GM12878 (cell line): Measurements from ENCODE around the gene SPTAN1. TPM values are rescaled to one million over a fixed set of nuclear protein-coding genes. Genes with fewer than 3 reads are reported as not detected.

Experiments
- ATAC-seq: fragments of 200-7000 bp; cut with Tn5 transposase; 3 replicates; pipeline ENCODE4 v1.9.1; 2020; ENCODE audit warnings: mild to moderate bottlenecking, moderate library complexity
- BruUV-seq: library from RNA; stranded (reverse); fragments of 400-500 nt; replicated peaks from 2 replicates; lab custom pipeline; 2021; lab: Mats Ljungman, UMichigan
- CTCF ChIA-PET: fragments of 300-600 bp; sonication (Branson Sonifier 250); formaldehyde crosslinking; extraction: SDS; loops from one replicate; lab custom pipeline; 2021; ENCODE audit warnings: inconsistent platforms; lab: Yijun Ruan, JAX
- POLR2A ChIA-PET: fragments of 350-600 bp; formaldehyde crosslinking; extraction: SDS; loops from one replicate; lab custom pipeline; 2021; ENCODE audit warnings: inconsistent platforms; lab: Charles Lee
- RAD21 ChIA-PET: fragments of 300-600 bp; sonication (Branson Sonifier 250); formaldehyde crosslinking; loops from one replicate; lab custom pipeline; 2023; ENCODE audit warnings: antibody characterized with exemption; ENCODE audit not compliant: unreplicated experiment; lab: Charles Lee
- SMC1A ChIA-PET: fragments of 300-600 bp; sonication (Branson Sonifier 250); formaldehyde crosslinking; loops from one replicate; lab custom pipeline; 2023; ENCODE audit not compliant: unreplicated experiment, uncharacterized antibody; lab: Charles Lee
- DNase-seq: peaks from one replicate; pipeline ENCODE4 v3.0.0-alpha.2; 2011; ENCODE audit warnings: low read depth, low spot score
- FAIRE-seq: peaks from 3 replicates; lab custom pipeline; 2011; peaks lifted over from hg19 to GRCh38; lab: Jason Lieb, UNC
- H2AFZ ChIP-seq: 2 replicates; pipeline ENCODE4 v1.6.0; 2011; ENCODE audit warnings: low read depth, low read length, control low read depth; ENCODE audit not compliant: control insufficient read depth
- H3K27ac ChIP-seq: 2 replicates; pipeline ENCODE4 v1.5.1; 2011; ENCODE audit warnings: control low read depth; ENCODE audit not compliant: control insufficient read depth, insufficient read depth
- H3K27me3 ChIP-seq, 2 experiments: replicated peaks in 1 of 2; 2 replicates each; pipeline versions ENCODE4 v1.6.0 to v1.6.1; 2011; ENCODE audit warnings: low read length in 1 of 2; ENCODE audit not compliant: control insufficient read depth in 2 of 2, insufficient read depth in 2 of 2
- H3K36me3 ChIP-seq, 2 experiments: 2 replicates each; pipeline ENCODE4 v1.5.1; 2011; ENCODE audit warnings: low read length in 1 of 2; ENCODE audit not compliant: control insufficient read depth in 2 of 2, insufficient read depth in 2 of 2
- H3K4me1 ChIP-seq: 2 replicates; pipeline ENCODE4 v1.6.1; 2011; ENCODE audit warnings: mild to moderate bottlenecking, low read length, moderate library complexity, mixed read lengths; ENCODE audit not compliant: control insufficient read depth, insufficient read depth
- H3K4me2 ChIP-seq: 2 replicates; pipeline ENCODE4 v1.6.0; 2011; ENCODE audit warnings: control low read depth; ENCODE audit not compliant: control insufficient read depth, insufficient read depth
- H3K4me3 ChIP-seq: fragments of 200-600 bp; sonication (generic); 2 replicates; pipeline ENCODE4 v1.5.1; 2016
- H3K79me2 ChIP-seq: 2 replicates; pipeline ENCODE4 v1.6.0; 2011; ENCODE audit warnings: low read length; ENCODE audit not compliant: control insufficient read depth, insufficient read depth
- H3K9ac ChIP-seq: 2 replicates; pipeline ENCODE4 v1.8.0; 2011; ENCODE audit warnings: low read length, control low read depth, mixed read lengths; ENCODE audit not compliant: control insufficient read depth, insufficient read depth
- H3K9me3 ChIP-seq: replicated peaks from 3 replicates; pipeline ENCODE4 v1.5.1; 2011; ENCODE audit warnings: mild to moderate bottlenecking, low read length; ENCODE audit not compliant: control insufficient read depth, insufficient read depth
- H4K20me1 ChIP-seq: 2 replicates; pipeline ENCODE4 v1.6.0; 2011; ENCODE audit not compliant: control insufficient read depth, insufficient read depth
- CREM ChIP-seq: IDR thresholded peaks from 2 replicates; pipeline ENCODE4 v1.6.1; 2014; ENCODE audit warnings: antibody characterized with exemption, low read depth
- EGR1 ChIP-seq, 2 experiments: IDR thresholded peaks; 1 replicate in 1 of 2; 2 replicates in 1 of 2; pipeline ENCODE4 v1.6.1; 2011 to 2012; ENCODE audit warnings: low read depth in 2 of 2, low read length in 2 of 2, borderline replicate concordance in 1 of 2, mild to moderate bottlenecking in 1 of 2, moderate library complexity in 1 of 2
- FOS ChIP-seq: IDR thresholded peaks from 3 replicates; pipeline ENCODE4 v1.6.1; 2011; ENCODE audit warnings: borderline replicate concordance; ENCODE audit not compliant: insufficient read length; ENCODE audit errors: extremely low read depth
- FOXK2 ChIP-seq: fragments of 450-650 bp; IDR thresholded peaks from 2 replicates; pipeline ENCODE4 v1.6.1; 2017; ENCODE audit warnings: mild to moderate bottlenecking, moderate library complexity
- MTA3 ChIP-seq: IDR thresholded peaks from 2 replicates; pipeline ENCODE4 v1.6.1; 2012; ENCODE audit warnings: low read length, inconsistent platforms, borderline replicate concordance
- NFIC ChIP-seq: IDR thresholded peaks from 2 replicates; pipeline ENCODE4 v1.6.1; 2012; ENCODE audit warnings: low read depth, mild to moderate bottlenecking, inconsistent platforms, low read length, moderate library complexity
- SIN3A ChIP-seq: IDR thresholded peaks from 2 replicates; pipeline ENCODE4 v1.6.1; 2012; ENCODE audit warnings: low read depth, low read length, improper control_type of control experiment
- SIX5 ChIP-seq: IDR thresholded peaks from 2 replicates; pipeline ENCODE4 v1.6.1; 2011; ENCODE audit warnings: mild to moderate bottlenecking, low read depth, low read length, moderate library complexity; ENCODE audit not compliant: severe bottlenecking
- SMC3 ChIP-seq: IDR thresholded peaks from 2 replicates; pipeline ENCODE4 v1.6.1; 2011; ENCODE audit warnings: low read length, improper control_type of control experiment, borderline replicate concordance
- SREBF1 ChIP-seq: IDR thresholded peaks from 2 replicates; pipeline ENCODE4 v1.6.1; 2012; ENCODE audit warnings: mild to moderate bottlenecking, low read length
- WRNIP1 ChIP-seq: IDR thresholded peaks from 2 replicates; pipeline ENCODE4 v1.6.1; 2011; ENCODE audit warnings: low read depth, low read length, improper control_type of control experiment, borderline replicate concordance
- ZNF622 ChIP-seq: fragments of 450-650 bp; IDR thresholded peaks from 2 replicates; pipeline ENCODE4 v1.6.1; 2017; ENCODE audit warnings: mild to moderate bottlenecking, inconsistent platforms
- WGBS: methylation state at CpG from one replicate; pipeline ENCODE4 v1.1.6; 2016; ENCODE audit warnings: low lambda C conversion rate; ENCODE audit not compliant: insufficient replicate concordance, insufficient coverage; ENCODE audit errors: missing lambda C conversion rate; 5-methylcytosine and 5-hydroxymethylcytosine counted together
- in situ Hi-C: fragments of 300-500 bp; cut with MboI; formaldehyde crosslinking; loops from 9 replicates; pipeline ENCODE4 v1.14.3; 2018; ENCODE audit warnings: mixed read lengths
- intact Hi-C: fragments of 100-400 bp; cut with micrococcal nuclease; formaldehyde crosslinking; loops from one replicate; pipeline ENCODE4 v1.14.2; 2022; ENCODE audit not compliant: unreplicated experiment
- polyA plus RNA-seq, 11 experiments: library from polyadenylated mRNA; depleted of rRNA in 4 of 11; unstranded in 6 of 11; stranded (reverse) in 5 of 11; fragments of >200 nt; fragmentation: Nextera tagmentation in 4 of 11; fragmentation: Illumina TruSeq in 1 of 11; extraction: Ambion mirVana in 4 of 11; extraction: Trizol in 1 of 11; gene quantifications; 1 replicate in 1 of 11; 2 replicates in 10 of 11; pipeline versions ENCODE4 v1.2.1 to v1.2.3, GENCODE V29; 2011 to 2016; ENCODE audit warnings: inconsistent platforms in 2 of 11, missing spikeins in 2 of 11, low read depth in 1 of 11
- total RNA-seq, 4 experiments: library from RNA; depleted of rRNA in 3 of 4; stranded (reverse); fragments of >200 nt in 3 of 4; fragmentation: Illumina TruSeq in 1 of 4; extraction: Trizol in 1 of 4; gene quantifications; 2 replicates each; pipeline versions ENCODE4 v1.2.1 to v1.2.3, GENCODE V29; 2013 to 2021
- TF ChIP-seq, protein P1 (sequence below): fragments of 450-650 bp; IDR thresholded peaks from 2 replicates; pipeline ENCODE4 v1.6.1; 2016; ENCODE audit warnings: mild to moderate bottlenecking
- TF ChIP-seq, protein P2 (sequence below): fragments of 450-650 bp; IDR thresholded peaks from 2 replicates; pipeline ENCODE4 v1.6.1; 2018; ENCODE audit warnings: mild to moderate bottlenecking, low read depth, moderate library complexity; ENCODE audit not compliant: partially characterized antibody
- TF ChIP-seq, protein P3 (sequence below), 3 experiments: IDR thresholded peaks in 2 of 3; conservative IDR thresholded peaks in 1 of 3; 2 replicates each; pipeline ENCODE4 v1.5.1; 2011; ENCODE audit warnings: low read depth in 3 of 3, low read length in 3 of 3, mild to moderate bottlenecking in 3 of 3, control low read depth in 2 of 3, moderate library complexity in 2 of 3, inconsistent platforms in 1 of 3, mixed read lengths in 1 of 3; ENCODE audit not compliant: control insufficient read depth in 2 of 3, insufficient read depth in 1 of 3; ENCODE audit errors: extremely low read depth in 1 of 3

The SPTAN1 gene
- total and polyA plus RNA-seq, 10 of the 15 experiments (the other 5 are each of a cell fraction or from before 2014, with no cell fraction given): 18.7 to 156 (median 73.6) TPM

DNA sequence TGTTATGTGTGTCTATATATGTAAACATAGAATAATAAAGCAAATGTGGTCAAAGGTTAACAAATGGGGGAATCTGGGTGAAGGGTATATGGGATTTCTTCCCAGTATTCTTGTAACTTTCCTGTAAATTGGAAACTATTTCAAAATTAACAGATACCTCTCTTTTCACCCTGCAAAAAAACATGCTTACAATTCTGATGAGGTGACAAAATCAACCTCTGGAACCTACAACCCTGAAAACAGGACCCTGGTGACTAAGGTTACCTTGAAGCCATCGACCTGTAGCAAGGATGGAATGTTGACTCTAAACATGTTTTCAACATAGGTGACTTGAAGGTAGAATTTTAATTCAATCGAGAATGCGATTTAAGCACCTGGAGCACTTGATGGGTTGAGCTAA is 5.9 kb upstream of the SPTAN1 start (continued):
- TF ChIP-seq, protein P1, sequence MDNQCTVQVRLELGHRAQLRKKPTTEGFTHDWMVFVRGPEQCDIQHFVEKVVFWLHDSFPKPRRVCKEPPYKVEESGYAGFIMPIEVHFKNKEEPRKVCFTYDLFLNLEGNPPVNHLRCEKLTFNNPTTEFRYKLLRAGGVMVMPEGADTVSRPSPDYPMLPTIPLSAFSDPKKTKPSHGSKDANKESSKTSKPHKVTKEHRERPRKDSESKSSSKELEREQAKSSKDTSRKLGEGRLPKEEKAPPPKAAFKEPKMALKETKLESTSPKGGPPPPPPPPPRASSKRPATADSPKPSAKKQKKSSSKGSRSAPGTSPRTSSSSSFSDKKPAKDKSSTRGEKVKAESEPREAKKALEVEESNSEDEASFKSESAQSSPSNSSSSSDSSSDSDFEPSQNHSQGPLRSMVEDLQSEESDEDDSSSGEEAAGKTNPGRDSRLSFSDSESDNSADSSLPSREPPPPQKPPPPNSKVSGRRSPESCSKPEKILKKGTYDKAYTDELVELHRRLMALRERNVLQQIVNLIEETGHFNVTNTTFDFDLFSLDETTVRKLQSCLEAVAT: no peak
- TF ChIP-seq MTA3 (no peak), WRNIP1 (no peak), EGR1 (IDR thresholded peaks at IDR 0.05; ENCODE audit: borderline replicate concordance in 1 of 2, low read depth in 2 of 2, low read length in 2 of 2) (no peak), SIX5 (no peak), SIN3A (no peak), FOS (no peak), SMC3 (no peak), FOXK2 (no peak), NFIC (no peak), ZNF622 (no peak)

DNA sequence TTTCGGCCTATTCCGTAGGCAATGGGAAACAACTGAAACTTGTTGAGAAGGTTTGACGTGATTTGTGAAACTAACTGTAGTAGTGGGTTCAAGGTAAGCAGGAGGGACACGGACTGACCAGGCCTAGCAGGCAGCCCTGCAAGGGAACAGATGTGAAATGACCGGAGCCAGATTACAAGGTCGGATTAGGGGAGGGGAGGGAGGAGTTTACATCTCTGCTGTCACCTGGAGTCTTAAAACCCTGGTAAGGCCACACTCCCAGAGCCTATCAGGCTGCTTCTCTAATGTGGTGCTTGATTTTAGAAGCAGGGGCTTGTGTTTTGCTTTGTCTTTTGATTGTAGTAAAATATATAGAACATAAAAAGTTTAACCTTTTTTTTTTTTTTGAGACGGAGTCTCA is 3.5 kb upstream of the SPTAN1 start:
- ChIA-PET CTCF (no interaction called here), SMC1A (interaction anchor here (2.6 kb wide), 1 partner anchor 10 kb away, joined by 13 read pairs; no protein-coding TSS in a partner anchor), POLR2A (interaction anchor here (3.8 kb wide), 1 partner anchor 43 kb away, joined by 19 read pairs; the partner anchor contains the start of gene GLE1), RAD21 (interaction anchor here (1.2 kb wide), 1 partner anchor 13 kb away, joined by 6 read pairs; no protein-coding TSS in a partner anchor)
- intact Hi-C loops: no loop called here
- FAIRE-seq (no peak), DNase-seq (no peak), ATAC-seq (no peak)
- Histone ChIP-seq H3K9me3 (no peaks in the 10 kb centered on the region), H4K20me1 (no peaks in the 10 kb centered on the region), H3K9ac (no peak overlapping the region), H3K27me3 (no peaks in the 10 kb centered on the region), H2AFZ (no peak overlapping the region), H3K4me3 (no peak overlapping the region), H3K79me2 (peaks cover 10% of the 10 kb centered on the region), H3K27ac (no peak overlapping the region), H3K4me1 (peaks cover 1% of the 10 kb centered on the region), H3K4me2 (no peak overlapping the region), H3K36me3 (no peaks in the 10 kb centered on the region)
- 96% methylated on average over 7 of the region's 7 CpGs for WGBS
- no TSS peak for BruUV-seq
- in situ Hi-C loops: no loop called here
- TF ChIP-seq, protein P2, sequence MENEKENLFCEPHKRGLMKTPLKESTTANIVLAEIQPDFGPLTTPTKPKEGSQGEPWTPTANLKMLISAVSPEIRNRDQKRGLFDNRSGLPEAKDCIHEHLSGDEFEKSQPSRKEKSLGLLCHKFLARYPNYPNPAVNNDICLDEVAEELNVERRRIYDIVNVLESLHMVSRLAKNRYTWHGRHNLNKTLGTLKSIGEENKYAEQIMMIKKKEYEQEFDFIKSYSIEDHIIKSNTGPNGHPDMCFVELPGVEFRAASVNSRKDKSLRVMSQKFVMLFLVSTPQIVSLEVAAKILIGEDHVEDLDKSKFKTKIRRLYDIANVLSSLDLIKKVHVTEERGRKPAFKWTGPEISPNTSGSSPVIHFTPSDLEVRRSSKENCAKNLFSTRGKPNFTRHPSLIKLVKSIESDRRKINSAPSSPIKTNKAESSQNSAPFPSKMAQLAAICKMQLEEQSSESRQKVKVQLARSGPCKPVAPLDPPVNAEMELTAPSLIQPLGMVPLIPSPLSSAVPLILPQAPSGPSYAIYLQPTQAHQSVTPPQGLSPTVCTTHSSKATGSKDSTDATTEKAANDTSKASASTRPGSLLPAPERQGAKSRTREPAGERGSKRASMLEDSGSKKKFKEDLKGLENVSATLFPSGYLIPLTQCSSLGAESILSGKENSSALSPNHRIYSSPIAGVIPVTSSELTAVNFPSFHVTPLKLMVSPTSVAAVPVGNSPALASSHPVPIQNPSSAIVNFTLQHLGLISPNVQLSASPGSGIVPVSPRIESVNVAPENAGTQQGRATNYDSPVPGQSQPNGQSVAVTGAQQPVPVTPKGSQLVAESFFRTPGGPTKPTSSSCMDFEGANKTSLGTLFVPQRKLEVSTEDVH: no peak
- TF ChIP-seq CREM: no peak
- TF ChIP-seq SMC3: no peak
- TF ChIP-seq SREBF1: no peak
- TF ChIP-seq SIX5: no peak
- TF ChIP-seq, protein P3, sequence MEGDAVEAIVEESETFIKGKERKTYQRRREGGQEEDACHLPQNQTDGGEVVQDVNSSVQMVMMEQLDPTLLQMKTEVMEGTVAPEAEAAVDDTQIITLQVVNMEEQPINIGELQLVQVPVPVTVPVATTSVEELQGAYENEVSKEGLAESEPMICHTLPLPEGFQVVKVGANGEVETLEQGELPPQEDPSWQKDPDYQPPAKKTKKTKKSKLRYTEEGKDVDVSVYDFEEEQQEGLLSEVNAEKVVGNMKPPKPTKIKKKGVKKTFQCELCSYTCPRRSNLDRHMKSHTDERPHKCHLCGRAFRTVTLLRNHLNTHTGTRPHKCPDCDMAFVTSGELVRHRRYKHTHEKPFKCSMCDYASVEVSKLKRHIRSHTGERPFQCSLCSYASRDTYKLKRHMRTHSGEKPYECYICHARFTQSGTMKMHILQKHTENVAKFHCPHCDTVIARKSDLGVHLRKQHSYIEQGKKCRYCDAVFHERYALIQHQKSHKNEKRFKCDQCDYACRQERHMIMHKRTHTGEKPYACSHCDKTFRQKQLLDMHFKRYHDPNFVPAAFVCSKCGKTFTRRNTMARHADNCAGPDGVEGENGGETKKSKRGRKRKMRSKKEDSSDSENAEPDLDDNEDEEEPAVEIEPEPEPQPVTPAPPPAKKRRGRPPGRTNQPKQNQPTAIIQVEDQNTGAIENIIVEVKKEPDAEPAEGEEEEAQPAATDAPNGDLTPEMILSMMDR (IDR thresholded peaks at IDR 0.05 in 2 of 3, conservative IDR thresholded peaks at IDR 0.05 in 1 of 3; ENCODE audit: control insufficient read depth in 2 of 3, extremely low read depth in 1 of 3, insufficient read depth in 1 of 3, low read depth in 3 of 3, low read length in 3 of 3): no peak
- no peak for TF ChIP-seq ZNF622
